GM23338 (cell line): ENCODE measurements around the gene VWA7. TPM values are rescaled to one million over a fixed set of nuclear protein-coding genes. Genes with fewer than 3 reads are reported as not detected.

Experiments
- ATAC-seq: fragments of 200-7000 bp; cut with Tn5 transposase; 3 replicates; pipeline ENCODE4 v1.9.1; 2020
- DNase-seq: peaks from one replicate; pipeline ENCODE4 v3.0.0-alpha.2; 2015; ENCODE audit warnings: low spot score
- H2AFZ ChIP-seq: fragments of 200-600 bp; sonication (generic); 2 replicates; pipeline ENCODE4 v1.8.0; 2016; ENCODE audit warnings: antibody characterized with exemption, mild to moderate bottlenecking, moderate library complexity
- H3F3A ChIP-seq: fragments of 200-600 bp; sonication (generic); replicated peaks from 2 replicates; pipeline ENCODE4 v1.8.0; 2017; ENCODE audit warnings: antibody characterized with exemption, mixed run types, low read depth
- H3K27ac ChIP-seq: fragments of 200-600 bp; sonication (generic); 2 replicates; pipeline ENCODE4 v1.6.1; 2016; ENCODE audit warnings: low read depth
- H3K27me3 ChIP-seq: fragments of 200-600 bp; sonication (generic); 2 replicates; pipeline ENCODE4 v1.8.0; 2016; ENCODE audit warnings: mild to moderate bottlenecking, mixed run types, moderate library complexity; ENCODE audit not compliant: insufficient read depth
- H3K36me3 ChIP-seq: fragments of 200-600 bp; sonication (generic); 2 replicates; pipeline ENCODE4 v1.8.0; 2016; ENCODE audit warnings: mild to moderate bottlenecking; ENCODE audit not compliant: insufficient read depth
- H3K4me1 ChIP-seq: fragments of 200-600 bp; sonication (generic); 2 replicates; pipeline ENCODE4 v1.8.0; 2016; ENCODE audit warnings: mild to moderate bottlenecking, moderate library complexity; ENCODE audit not compliant: insufficient read depth
- H3K4me2 ChIP-seq: fragments of 200-600 bp; sonication (generic); 2 replicates; pipeline ENCODE4 v1.7.1; 2017; ENCODE audit warnings: mixed run types
- H3K4me3 ChIP-seq: fragments of 200-600 bp; sonication (generic); 2 replicates; pipeline ENCODE4 v1.6.1; 2016; ENCODE audit warnings: mixed run types
- H3K79me2 ChIP-seq: fragments of 200-600 bp; sonication (generic); replicated peaks from 2 replicates; pipeline ENCODE4 v1.8.0; 2017; ENCODE audit warnings: mild to moderate bottlenecking; ENCODE audit not compliant: insufficient read depth
- H3K9me2 ChIP-seq: fragments of 200-600 bp; sonication (generic); 2 replicates; pipeline ENCODE4 v1.8.0; 2017; ENCODE audit not compliant: insufficient read depth
- H4K20me1 ChIP-seq: fragments of 200-600 bp; sonication (generic); replicated peaks from 2 replicates; pipeline ENCODE4 v1.8.0; 2017; ENCODE audit warnings: mild to moderate bottlenecking; ENCODE audit not compliant: insufficient read depth
- H3K27ac Mint-ChIP-seq: 2 replicates; pipeline ENCODE4 v1.8.0; 2020; ENCODE audit warnings: inconsistent platforms, mild to moderate bottlenecking, moderate library complexity, mixed read lengths
- H3K27me3 Mint-ChIP-seq: 3 replicates; pipeline ENCODE4 v1.8.0; 2022; ENCODE audit warnings: low read depth, mild to moderate bottlenecking, moderate library complexity, mixed read lengths, inconsistent platforms; ENCODE audit not compliant: insufficient read depth, poor library complexity
- H3K36me3 Mint-ChIP-seq: 3 replicates; pipeline ENCODE4 v1.8.0; 2021; ENCODE audit warnings: low read depth, mild to moderate bottlenecking, inconsistent platforms, moderate library complexity, mixed read lengths
- H3K4me1 Mint-ChIP-seq: 3 replicates; pipeline ENCODE4 v1.8.0; 2020; ENCODE audit warnings: mild to moderate bottlenecking, inconsistent platforms, mixed read lengths
- H3K4me3 Mint-ChIP-seq: 3 replicates; pipeline ENCODE4 v1.8.0; 2021; ENCODE audit warnings: moderate library complexity, mild to moderate bottlenecking, inconsistent platforms, mixed read lengths
- H3K9me3 Mint-ChIP-seq: 3 replicates; pipeline ENCODE4 v1.8.0; 2020; ENCODE audit warnings: moderate library complexity, mild to moderate bottlenecking, inconsistent platforms, mixed read lengths
- polyA plus RNA-seq: library from polyadenylated mRNA; unstranded; fragments of >200 nt; fragmentation: Nextera tagmentation; extraction: Ambion mirVana; gene quantifications from 2 replicates; pipeline ENCODE4 v1.2.1, GENCODE V29; 2016
- total RNA-seq: library from RNA; depleted of rRNA; stranded (reverse); fragments of >200 nt; shearing (Covaris generic); gene quantifications from 2 replicates; pipeline ENCODE4 v1.2.3, GENCODE V29; 2014
- TF ChIP-seq, protein P1 (sequence below): fragments of 250-450 bp; sonication (Bioruptor Pico); IDR thresholded peaks from 2 replicates; pipeline ENCODE4 v1.5.0; 2020; ENCODE audit warnings: mild to moderate bottlenecking, moderate library complexity
- TF ChIP-seq, protein P2 (sequence below), 2 experiments: fragments of 200-600 bp in 1 of 2; sonication (generic) in 1 of 2; conservative IDR thresholded peaks; 2 replicates each; pipeline versions ENCODE4 v1.5.1 to v1.6.1; 2016 to 2017; ENCODE audit warnings: antibody characterized with exemption in 2 of 2, low read depth in 2 of 2, mild to moderate bottlenecking in 2 of 2, moderate library complexity in 1 of 2

Gene VWA7
- total and polyA plus RNA-seq, 2 experiments from 2014 or later: 0.07 to 0.36 TPM

DNA sequence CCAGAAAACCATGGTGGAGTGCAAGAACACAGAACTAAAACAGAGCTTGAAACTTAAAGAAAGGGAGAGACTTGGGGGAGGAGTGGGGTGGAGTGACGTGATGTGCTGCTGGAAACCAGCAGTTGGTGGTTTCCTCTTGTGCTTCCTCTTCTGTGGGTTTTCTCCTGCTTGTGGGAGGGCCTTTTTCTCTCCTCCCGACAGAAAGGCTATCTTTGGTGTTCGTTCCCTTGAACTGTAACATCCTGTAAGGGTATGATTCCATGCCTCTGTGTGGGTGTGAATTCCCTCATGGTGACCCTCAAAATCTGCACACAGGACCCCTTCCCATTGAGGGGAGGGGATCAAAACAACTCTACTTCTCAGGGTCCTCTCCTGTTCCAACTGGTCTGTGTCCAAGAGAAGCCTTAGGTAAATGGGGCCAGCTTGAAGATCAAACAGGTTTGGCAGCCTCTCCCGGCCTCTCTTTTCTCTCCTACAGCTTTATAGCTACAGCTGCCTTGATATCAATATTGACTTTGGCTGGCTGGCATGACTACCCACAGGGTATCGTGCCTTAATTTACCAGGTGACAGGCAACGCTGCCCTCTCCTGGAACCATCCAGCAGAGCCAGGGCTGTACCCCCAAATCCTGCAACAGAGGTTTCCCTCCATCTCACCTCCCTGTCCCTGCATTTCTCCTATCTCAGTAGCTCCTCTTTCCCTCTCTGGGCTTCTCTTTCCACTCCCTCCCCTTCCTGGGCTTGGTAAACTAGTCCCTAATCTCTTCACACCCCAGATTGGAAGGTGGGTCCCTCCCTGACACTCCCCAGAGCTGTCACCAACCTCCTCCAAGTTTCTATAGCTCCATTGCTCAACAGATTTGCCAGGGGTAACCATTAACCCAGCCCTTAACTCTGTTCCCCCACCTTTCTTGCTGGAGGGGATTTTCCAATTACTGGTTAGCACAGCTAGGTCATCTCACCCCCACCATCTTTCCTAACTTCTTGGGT is 38.8 kb downstream of the VWA7 start:
- H3F3A ChIP-seq: peaks cover 37% of the 10 kb centered on the region
- Mint-ChIP-seq H3K4me1 (peaks cover 45% of the 10 kb centered on the region), H3K4me3 (peak overlapping the region; percentile 92; the same call in 2 of the 3 replicates), H3K27ac (peak overlapping the region; percentile 60), H3K36me3 (peaks cover 29% of the 10 kb centered on the region), H3K9me3 (no peaks in the 10 kb centered on the region; the same call in 2 of the 3 replicates), H3K27me3 (peaks cover 28% of the 10 kb centered on the region)
- H3K27ac ChIP-seq: no peak overlapping the region
- peak; percentile 50 for DNase-seq
- TF ChIP-seq, protein P1, sequence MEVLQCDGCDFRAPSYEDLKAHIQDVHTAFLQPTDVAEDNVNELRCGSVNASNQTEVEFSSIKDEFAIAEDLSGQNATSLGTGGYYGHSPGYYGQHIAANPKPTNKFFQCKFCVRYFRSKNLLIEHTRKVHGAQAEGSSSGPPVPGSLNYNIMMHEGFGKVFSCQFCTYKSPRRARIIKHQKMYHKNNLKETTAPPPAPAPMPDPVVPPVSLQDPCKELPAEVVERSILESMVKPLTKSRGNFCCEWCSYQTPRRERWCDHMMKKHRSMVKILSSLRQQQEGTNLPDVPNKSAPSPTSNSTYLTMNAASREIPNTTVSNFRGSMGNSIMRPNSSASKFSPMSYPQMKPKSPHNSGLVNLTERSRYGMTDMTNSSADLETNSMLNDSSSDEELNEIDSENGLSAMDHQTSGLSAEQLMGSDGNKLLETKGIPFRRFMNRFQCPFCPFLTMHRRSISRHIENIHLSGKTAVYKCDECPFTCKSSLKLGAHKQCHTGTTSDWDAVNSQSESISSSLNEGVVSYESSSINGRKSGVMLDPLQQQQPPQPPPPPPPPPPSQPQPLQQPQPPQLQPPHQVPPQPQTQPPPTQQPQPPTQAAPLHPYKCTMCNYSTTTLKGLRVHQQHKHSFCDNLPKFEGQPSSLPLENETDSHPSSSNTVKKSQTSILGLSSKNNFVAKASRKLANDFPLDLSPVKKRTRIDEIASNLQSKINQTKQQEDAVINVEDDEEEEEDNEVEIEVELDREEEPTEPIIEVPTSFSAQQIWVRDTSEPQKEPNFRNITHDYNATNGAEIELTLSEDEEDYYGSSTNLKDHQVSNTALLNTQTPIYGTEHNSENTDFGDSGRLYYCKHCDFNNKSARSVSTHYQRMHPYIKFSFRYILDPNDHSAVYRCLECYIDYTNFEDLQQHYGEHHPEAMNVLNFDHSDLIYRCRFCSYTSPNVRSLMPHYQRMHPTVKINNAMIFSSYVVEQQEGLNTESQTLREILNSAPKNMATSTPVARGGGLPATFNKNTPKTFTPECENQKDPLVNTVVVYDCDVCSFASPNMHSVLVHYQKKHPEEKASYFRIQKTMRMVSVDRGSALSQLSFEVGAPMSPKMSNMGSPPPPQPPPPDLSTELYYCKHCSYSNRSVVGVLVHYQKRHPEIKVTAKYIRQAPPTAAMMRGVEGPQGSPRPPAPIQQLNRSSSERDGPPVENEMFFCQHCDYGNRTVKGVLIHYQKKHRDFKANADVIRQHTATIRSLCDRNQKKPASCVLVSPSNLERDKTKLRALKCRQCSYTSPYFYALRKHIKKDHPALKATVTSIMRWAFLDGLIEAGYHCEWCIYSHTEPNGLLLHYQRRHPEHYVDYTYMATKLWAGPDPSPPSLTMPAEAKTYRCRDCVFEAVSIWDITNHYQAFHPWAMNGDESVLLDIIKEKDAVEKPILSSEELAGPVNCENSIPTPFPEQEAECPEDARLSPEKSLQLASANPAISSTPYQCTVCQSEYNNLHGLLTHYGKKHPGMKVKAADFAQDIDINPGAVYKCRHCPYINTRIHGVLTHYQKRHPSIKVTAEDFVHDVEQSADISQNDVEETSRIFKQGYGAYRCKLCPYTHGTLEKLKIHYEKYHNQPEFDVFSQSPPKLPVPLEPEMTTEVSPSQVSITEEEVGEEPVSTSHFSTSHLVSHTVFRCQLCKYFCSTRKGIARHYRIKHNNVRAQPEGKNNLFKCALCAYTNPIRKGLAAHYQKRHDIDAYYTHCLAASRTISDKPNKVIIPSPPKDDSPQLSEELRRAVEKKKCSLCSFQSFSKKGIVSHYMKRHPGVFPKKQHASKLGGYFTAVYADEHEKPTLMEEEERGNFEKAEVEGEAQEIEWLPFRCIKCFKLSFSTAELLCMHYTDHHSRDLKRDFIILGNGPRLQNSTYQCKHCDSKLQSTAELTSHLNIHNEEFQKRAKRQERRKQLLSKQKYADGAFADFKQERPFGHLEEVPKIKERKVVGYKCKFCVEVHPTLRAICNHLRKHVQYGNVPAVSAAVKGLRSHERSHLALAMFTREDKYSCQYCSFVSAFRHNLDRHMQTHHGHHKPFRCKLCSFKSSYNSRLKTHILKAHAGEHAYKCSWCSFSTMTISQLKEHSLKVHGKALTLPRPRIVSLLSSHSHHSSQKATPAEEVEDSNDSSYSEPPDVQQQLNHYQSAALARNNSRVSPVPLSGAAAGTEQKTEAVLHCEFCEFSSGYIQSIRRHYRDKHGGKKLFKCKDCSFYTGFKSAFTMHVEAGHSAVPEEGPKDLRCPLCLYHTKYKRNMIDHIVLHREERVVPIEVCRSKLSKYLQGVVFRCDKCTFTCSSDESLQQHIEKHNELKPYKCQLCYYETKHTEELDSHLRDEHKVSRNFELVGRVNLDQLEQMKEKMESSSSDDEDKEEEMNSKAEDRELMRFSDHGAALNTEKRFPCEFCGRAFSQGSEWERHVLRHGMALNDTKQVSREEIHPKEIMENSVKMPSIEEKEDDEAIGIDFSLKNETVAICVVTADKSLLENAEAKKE: no peak
- TF ChIP-seq, protein P2, sequence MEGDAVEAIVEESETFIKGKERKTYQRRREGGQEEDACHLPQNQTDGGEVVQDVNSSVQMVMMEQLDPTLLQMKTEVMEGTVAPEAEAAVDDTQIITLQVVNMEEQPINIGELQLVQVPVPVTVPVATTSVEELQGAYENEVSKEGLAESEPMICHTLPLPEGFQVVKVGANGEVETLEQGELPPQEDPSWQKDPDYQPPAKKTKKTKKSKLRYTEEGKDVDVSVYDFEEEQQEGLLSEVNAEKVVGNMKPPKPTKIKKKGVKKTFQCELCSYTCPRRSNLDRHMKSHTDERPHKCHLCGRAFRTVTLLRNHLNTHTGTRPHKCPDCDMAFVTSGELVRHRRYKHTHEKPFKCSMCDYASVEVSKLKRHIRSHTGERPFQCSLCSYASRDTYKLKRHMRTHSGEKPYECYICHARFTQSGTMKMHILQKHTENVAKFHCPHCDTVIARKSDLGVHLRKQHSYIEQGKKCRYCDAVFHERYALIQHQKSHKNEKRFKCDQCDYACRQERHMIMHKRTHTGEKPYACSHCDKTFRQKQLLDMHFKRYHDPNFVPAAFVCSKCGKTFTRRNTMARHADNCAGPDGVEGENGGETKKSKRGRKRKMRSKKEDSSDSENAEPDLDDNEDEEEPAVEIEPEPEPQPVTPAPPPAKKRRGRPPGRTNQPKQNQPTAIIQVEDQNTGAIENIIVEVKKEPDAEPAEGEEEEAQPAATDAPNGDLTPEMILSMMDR (conservative IDR thresholded peaks at IDR 0.05; ENCODE audit: low read depth in 2 of 2): peak; percentile 48 to 65
- H3K27me3 ChIP-seq: no peaks in the 10 kb centered on the region
- peaks cover 27% of the 10 kb centered on the region for H3K79me2 ChIP-seq
- peak overlapping the region; percentile 96 for H3K4me3 ChIP-seq
- H3K36me3 ChIP-seq: peaks cover 11% of the 10 kb centered on the region
- peak overlapping the region; percentile 73; the same call in 1 of the 2 replicates for H2AFZ ChIP-seq
- H3K9me2 ChIP-seq: no peaks in the 10 kb centered on the region
- peaks cover 42% of the 10 kb centered on the region for H3K4me1 ChIP-seq
- H3K4me2 ChIP-seq: peak overlapping the region; percentile 91
- 0 out of 2 replicates have a peak, but pooled peaks cover 5% of the 10 kb centered on the region for H4K20me1 ChIP-seq
- ATAC-seq: no peak
